HG03045 (cell line): ENCODE results near the gene GOLT1A.

Source experiments
- ATAC-seq: cut with Tn5 transposase; IDR thresholded peaks from one replicate; pipeline ENCODE4 v1.9.1; 2021; ENCODE audit warnings: mild to moderate bottlenecking, moderate library complexity; ENCODE audit not compliant: unreplicated experiment

GOLT1A gene

GRCh38 chr1:204192589-204193352, 21.0 kb downstream of the GOLT1A start:
- ATAC-seq = no peak

- no peak for ATAC-seq
Observed at GRCh38 chr1:204192046-204192445, 21.7 kb downstream of the GOLT1A start.

GRCh38 chr1:204191456-204191855, 22.3 kb downstream of the GOLT1A start:
- ATAC-seq = no peak

DNA sequence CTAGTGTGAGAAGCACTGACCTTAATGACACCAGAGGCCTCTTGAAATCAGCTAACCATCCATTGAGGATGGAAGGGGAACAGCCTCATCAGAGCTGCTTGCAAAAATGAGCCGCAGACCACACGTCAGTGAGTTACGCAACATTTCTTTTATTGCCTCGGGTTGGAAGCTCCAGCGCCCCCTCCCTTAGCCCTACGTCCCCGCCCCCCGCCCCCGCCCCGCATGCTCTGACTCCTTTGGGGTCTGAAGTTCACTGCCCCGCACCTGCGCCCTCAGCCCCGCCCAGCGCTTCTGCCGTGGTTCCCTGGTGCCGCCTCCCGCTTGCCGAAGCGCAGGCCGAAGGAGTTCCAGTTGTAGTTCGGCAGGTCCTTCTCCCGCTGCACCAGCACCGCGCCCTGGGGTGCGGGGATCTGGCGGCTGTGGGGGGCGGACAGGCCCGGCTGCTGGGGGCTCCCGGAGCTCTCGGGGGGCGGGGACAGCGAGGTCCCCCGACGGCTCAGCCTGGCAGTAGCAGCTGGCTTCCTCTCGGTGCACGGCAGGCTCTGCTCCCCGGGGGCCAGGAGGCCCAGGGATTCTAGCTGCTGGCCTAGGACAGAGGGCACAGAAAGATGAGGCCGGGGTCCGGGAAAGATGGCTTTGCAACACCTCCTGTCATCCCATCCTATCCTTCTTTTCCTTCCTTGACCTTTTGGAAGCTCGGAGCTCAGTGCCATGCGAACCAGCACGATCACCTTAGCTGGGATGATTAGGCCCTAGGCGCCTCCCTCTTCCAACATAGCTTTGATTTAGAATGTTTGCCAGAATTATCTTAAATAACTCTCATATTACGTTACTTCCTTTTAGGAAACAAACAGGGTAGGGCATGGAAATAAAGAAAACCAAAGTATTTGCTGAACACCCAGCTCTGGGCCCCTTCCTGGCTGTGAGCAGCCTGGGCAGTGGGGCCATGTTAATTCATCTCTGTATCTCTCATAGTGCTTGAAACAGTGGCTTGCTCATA, 23.3 kb downstream of the GOLT1A start:
- ATAC-seq = no peak

GRCh38 chr1:204188959-204189639, 24.7 kb downstream of the GOLT1A start:
- ATAC-seq = no peak

DNA sequence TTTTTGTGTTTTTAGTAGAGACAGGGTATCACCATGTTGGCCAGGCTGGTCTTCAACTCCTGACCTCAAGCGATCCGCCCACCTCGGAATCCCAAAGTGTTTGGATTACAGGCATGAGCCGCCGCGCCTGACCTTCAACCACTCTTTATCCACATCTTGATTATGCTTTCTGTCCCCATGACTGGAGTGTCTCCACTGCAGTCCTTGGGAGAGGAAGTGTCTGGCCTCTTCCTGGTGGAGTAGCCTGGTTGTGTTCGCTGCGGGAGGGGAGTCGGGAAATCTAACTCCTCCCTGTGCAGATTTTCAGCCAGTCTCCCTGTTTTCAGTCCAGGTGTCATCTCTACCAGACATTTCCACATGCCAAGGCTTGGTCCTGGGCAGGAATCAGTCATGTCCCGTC, 27.2 kb downstream of the GOLT1A start:
- ATAC-seq = no peak

DNA sequence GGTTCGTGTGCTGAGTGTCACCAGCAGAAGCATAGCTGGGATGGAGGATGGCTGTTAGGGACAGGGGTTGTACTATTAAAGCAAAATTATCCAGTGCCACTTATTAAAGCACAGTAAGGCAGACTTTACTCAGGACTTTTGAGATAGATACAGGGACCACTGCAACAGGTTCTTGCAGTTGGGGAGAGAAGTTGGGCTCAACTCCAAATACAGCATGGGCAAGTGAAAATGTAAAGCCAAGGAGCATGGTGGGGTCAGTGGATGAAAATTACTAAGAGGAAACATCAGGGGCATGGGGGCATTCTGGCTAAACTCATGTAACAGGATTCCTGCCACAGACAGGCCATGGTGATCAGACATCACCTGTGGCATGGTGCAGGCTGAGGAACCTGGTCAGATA, 32.7 kb downstream of the GOLT1A start:
- no peak for ATAC-seq

DNA sequence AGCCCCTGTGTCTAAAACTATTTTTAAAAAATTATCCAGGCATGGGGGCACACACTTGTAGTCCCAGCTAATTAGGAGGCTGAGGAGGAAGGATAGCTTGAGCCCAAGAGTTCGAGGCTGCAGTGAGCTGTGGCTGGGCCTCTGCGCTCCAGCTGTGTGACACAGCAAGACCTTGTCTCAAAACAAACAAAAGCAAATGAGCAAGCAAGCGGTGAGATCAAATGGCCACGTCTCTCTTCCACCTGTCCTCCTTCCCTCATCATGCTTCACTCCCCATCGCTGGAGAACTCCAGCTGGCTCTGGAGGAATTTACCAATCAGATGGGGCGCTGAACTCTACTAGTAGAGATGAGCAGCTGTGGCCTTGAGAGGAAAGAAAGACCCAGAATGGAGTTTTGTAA, 33.7 kb downstream of the GOLT1A start:
- no peak for ATAC-seq

- ATAC-seq = no peak
Observed at GRCh38 chr1:204178487-204179281, 35.1 kb downstream of the GOLT1A start.

GRCh38 chr1:204177133-204177532, 36.7 kb downstream of the GOLT1A start:
- ATAC-seq = no peak

DNA sequence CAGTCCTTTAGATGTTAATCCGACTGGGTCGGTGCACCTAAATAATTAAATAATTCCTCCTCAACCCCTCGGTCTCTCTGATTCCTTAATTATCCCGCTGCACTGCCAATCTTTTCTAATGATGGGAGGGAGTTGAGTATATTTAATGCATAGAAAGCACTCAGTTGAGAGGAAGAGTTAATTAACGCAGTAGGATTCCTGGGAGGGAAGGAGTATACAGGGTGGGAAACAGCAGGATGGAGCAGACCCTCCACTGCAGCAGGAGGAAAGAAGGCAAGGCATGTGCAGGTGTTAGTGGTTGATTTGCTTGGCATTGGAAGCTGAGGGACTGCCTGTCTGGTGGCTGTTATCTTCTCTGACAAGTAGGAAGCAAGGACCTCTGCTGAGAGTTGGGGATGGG, 37.7 kb downstream of the GOLT1A start:
- no peak for ATAC-seq

GRCh38 chr1:204174958-204175357, 38.8 kb downstream of the GOLT1A start:
- ATAC-seq = no peak

DNA sequence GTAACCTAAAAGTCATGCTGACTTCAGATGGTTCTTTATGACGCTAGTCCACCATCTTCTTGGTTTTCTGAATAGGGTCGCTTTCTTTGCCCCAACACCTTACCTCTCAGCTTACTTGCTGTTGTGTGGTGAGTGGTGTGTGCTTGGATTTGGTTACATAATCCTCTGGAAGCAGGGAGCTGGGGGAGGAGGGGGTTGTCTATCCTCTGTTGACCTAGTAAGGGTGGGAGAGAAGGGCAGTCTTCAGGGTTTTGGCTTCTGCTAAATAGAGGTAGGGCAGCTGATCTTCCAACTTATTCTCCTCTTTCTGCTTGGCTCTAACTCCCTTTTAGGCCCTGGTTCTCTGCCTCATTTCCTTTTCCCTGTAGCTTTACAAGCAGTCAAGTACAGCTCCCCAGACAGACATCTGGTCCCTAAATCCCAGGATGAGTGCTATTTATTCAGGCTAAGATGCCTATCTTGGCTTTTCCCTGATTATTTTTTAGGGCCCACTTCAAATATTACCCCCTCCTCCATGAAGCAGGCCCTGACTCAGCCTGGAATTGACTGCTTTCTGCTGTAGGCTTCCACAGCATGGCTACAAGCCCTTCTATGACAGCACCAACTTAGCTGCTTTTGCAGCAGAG, 41.3 kb downstream of the GOLT1A start:
- ATAC-seq = no peak

DNA sequence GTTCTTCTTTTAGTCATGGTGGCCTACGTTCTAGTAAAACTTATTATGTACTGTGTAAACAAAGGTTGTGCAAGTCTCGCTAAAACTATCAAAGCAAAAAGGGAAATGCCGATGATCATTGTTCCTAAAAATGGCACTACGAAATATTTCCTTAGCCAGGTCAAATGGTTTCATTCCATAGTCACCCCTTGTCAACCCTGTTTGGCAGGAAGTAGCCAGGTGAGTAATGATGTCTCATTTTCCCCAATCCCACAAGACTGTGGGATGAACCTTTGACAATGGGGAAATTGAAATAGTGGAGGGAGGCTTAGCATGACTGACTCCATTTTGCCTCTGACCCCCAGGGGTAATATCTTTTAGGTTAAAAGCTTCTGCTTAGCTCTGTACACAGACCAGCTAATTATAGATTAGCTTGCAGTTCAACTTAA, 42.0 kb downstream of the GOLT1A start:
- ATAC-seq = no peak

DNA sequence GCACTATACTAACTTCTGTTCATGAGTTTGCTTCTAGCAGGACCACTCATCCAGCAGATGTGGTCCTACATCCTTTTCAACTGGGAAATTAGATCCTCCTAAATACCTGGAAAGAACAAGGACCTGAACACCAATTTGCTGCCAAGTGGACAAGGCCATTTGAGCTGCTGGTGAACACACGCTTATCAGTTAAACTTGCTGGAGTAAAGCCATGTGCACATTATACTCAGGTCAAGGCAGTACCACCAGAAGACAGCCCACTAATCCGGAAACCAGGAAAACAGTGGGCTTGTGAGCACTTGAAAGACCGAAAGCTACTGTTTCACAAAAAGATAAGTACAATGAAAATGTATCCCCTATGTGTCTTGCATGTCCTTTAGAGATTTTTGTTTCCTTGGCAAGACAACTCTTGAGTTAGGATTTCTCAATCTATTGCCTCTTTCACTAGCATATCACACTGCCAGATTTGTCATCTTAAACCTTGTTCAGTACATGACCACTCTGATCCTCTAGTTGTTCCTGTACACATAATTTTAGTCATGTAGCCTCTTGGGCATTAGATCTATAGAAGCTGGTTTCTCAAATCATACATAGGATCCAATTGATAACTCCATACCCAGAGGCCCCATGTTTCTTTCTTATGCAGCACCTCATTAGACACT, 43.2 kb downstream of the GOLT1A start:
- ATAC-seq = no peak

- no peak for ATAC-seq
Observed at GRCh38 chr1:204169858-204170257, 43.9 kb downstream of the GOLT1A start.

GRCh38 chr1:204167730-204168129, 46.1 kb downstream of the GOLT1A start:
- ATAC-seq = no peak

DNA sequence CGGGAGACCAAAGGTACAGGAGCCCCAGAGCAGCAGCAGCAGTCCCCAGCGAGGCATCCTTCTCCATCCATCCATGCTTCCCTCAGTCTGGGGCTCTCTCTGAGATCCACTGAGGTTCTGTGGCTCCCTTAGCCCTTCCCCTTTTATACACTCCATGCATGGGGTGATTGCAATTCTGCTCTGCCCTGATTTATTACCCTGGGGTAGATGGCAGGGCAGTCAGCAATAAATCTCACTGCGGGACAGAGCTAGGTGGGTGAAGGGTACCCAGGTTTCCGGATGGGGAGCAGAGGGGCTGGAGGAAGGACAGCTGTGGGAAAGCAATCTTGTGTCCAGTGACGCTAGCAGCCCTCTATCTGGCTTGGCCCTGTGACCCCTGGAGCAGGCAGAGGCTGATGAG, 47.6 kb downstream of the GOLT1A start, which contains the start of gene REN:
Gene REN (minus strand): TSS at position 119 of the 400 bp plus-strand sequence. CDS start 44 bp downstream, at position 75.
- no peak for ATAC-seq

DNA sequence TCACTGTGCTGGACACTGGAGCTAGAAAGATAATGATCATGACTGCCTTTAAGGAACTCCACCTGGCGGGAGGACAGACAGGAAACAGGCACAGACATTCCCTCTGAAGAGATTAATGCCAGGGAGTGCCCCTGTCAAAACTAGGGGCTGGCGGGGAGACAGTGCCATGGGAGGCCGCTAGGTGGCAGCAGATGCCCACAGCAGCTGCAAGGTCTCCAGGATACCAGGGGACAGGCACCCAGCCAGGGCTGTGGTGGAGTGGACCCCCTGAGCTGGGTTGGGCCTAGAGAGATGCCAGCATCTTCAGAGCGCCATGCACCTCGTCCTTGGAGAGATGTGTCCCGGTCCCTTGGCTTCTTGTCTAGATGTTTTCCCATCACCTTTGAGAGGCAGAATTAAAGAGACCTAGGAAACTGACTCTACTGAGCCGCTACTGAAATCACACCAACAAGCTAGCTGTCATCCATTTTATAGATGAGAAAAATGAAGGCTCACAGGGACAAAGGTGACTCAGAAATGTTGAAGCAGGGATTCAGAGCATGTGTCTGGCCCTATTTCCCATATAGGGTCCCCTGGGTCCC, 51.2 kb downstream of the GOLT1A start:
- ATAC-seq = no peak
